ENCODE results near the gene SEZ6L2. TPM values are rescaled to one million over a fixed set of nuclear protein-coding genes. Genes with fewer than 3 reads are reported as not detected.

The SEZ6L2 gene
- total and polyA plus RNA-seq, 12 donors: 0.17 to 1.2 (median 0.70) TPM; not detected in 1

DNA sequence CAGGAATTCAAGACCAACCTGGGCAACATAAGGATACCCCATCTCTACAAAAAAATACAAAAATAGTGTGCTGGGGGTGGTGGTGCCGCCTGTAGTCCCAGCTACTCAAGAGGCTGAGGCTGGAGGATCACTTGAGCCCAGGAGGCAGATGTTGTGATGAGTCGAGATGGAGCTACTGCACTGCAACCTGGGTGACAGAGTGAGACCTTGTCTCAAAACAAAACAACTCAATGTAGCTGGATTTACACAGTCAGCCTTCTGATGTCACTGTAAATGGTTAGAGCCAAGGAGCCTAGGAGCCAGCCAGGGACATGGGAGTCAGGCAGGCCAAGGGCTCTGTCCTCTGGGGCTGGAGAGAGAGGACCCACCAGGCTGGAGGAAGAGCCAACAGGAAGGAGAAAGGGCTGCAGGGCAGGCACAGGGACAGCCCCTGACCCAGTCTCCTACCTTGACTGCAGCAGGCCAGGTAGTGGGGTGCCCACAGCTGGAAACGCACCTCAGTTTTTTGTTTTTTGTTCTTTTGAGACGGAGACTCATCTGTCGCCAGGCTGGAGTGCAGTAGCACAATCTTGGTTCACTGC lies 44.7 kb downstream of the SEZ6L2 start:
- ATAC-seq: no peak

DNA sequence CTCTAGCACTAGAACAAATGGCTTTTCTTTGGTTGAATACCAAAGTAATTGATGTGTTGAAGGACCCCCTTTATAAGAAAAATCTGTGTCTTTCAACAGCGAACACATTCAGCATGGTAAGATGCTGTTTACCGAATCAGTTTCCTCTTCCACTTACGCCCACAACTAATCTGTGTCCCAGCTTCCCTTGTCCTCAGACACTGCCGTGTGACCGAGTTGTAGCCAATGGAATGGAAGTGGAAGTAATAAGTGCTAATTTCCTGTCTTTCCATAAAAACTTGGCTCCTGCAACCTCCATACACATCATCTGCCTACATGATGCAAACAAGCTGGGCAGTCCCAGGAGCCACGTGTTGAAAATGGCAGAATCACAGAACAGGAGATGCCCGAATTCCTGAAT lies 46.7 kb downstream of the SEZ6L2 start:
- Histone ChIP-seq H3K27ac (peak overlapping the region in 9 of 10 donors; percentile 17 to 81 (median 62)), H3K4me1 (peaks cover 0 to 20% (median 0%) of the 10 kb centered on the region in 9 donors), H3K4me3 (peak overlapping the region in 3 of 10 donors; percentile 10 to 29 (median 14)), H3K27me3 (no peaks in the 10 kb centered on the region), H3K9me3 (no peaks in the 10 kb centered on the region), H3K36me3 (peaks cover 0 to 15% (median 1%) of the 10 kb centered on the region in 9 donors)
- peak in 1 of 2 donors; percentile 43 for DNase-seq
- 34 to 41% methylated on average over 7 of the region's 7 CpGs for WGBS, 2 donors
- intact Hi-C loops (cut with DNase I): loop anchor here in 1 of 10 donors (5.0 kb wide), 1 partner anchor 150 kb away; no protein-coding TSS in a partner anchor
- TF ChIP-seq, protein P1, sequence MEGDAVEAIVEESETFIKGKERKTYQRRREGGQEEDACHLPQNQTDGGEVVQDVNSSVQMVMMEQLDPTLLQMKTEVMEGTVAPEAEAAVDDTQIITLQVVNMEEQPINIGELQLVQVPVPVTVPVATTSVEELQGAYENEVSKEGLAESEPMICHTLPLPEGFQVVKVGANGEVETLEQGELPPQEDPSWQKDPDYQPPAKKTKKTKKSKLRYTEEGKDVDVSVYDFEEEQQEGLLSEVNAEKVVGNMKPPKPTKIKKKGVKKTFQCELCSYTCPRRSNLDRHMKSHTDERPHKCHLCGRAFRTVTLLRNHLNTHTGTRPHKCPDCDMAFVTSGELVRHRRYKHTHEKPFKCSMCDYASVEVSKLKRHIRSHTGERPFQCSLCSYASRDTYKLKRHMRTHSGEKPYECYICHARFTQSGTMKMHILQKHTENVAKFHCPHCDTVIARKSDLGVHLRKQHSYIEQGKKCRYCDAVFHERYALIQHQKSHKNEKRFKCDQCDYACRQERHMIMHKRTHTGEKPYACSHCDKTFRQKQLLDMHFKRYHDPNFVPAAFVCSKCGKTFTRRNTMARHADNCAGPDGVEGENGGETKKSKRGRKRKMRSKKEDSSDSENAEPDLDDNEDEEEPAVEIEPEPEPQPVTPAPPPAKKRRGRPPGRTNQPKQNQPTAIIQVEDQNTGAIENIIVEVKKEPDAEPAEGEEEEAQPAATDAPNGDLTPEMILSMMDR (IDR thresholded peaks at IDR 0.05): no peak
- ATAC-seq: peak in 7 of 8 donors; percentile 55 to 85 (median 72)

More for the DNA sequence above, 44.7 kb downstream of the SEZ6L2 start:
- H3K4me3 ChIP-seq: no peak overlapping the region
- whole genome bisulfite sequencing, 2 donors: 89 to 91% methylated on average over 5 of the region's 5 CpGs
- DNase-seq: no peak
- H3K27ac ChIP-seq: no peak overlapping the region
- H3K36me3 ChIP-seq: peaks cover 0 to 20% (median 11%) of the 10 kb centered on the region in 9 donors
- no peaks in the 10 kb centered on the region for H3K9me3 ChIP-seq
- intact Hi-C loops (cut with DNase I): loop anchor here in 2 of 10 donors (5.0 kb wide), 2 partner anchors 152 to 153 kb away; no protein-coding TSS in a partner anchor
- H3K27me3 ChIP-seq: no peaks in the 10 kb centered on the region
- TF ChIP-seq, protein P1 (IDR thresholded peaks at IDR 0.05): no peak
- peaks cover 0 to 17% (median 0%) of the 10 kb centered on the region in 9 donors for H3K4me1 ChIP-seq

DNA sequence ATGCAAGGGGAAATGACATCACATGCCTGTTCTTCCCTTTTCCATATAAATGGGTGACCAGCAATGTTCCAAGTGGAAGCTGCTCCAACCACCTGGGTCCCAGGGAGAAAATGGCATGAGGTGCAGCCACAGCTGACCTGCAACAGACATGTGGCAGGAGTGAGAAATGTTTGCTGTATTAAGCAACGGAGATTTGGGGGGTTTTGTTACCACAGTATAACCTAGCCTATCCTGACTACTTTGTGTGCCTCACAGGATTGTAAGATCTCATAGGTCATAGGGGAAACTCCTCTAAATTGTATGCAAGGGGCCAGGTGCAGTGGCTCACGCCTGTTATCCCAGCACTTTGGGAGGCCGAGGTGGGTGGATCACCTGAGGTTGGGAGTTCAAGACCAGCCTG lies 48.4 kb downstream of the SEZ6L2 start:
- Histone ChIP-seq H3K4me1 (peaks cover 0 to 20% (median 0%) of the 10 kb centered on the region in 9 donors), H3K9me3 (no peaks in the 10 kb centered on the region), H3K4me3 (no peak overlapping the region), H3K27ac (no peak overlapping the region), H3K36me3 (peaks cover 0 to 30% (median 16%) of the 10 kb centered on the region in 9 donors), H3K27me3 (no peaks in the 10 kb centered on the region)
- ATAC-seq (no peak), DNase-seq (no peak)
- intact Hi-C loops (cut with DNase I): loop anchor here in 1 of 10 donors (5.0 kb wide), 1 partner anchor 149 kb away; no protein-coding TSS in a partner anchor
- 91 to 99% methylated on average over 3 of the region's 3 CpGs for WGBS, 2 donors
- TF ChIP-seq, protein P1 (IDR thresholded peaks at IDR 0.05): no peak

DNA sequence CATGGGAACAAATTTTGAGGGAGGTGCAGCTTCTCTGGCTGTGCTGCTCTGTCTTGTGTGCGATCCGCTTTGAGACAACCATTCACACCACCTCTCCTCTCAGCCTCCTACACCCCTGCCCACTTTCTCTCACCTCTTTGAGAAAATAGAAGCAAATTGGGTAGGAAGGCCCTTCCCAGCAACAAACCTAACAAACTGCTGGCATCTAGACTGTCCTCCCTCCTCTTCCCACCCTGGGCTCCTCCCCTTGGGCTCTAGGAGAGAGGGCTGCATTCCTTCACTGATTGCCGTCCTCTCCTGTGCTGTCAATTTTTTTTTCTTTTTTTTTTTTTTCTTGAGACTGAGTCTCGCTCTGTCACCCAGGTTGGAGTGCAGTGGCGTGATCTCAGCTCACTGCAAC lies 49.8 kb downstream of the SEZ6L2 start:
- intact Hi-C loops (cut with DNase I): loop anchor here in 6 of 10 donors (5.0 to 10.0 kb wide), 4 partner anchors 37 to 155 kb away; partner anchors contain the start of gene PRRT2 (in 1 of the 6)

More for the DNA sequence above, 49.8 kb downstream of the SEZ6L2 start:
- DNase-seq (no peak), ATAC-seq (peak in 1 of 8 donors; percentile 20)
- H3K27me3 ChIP-seq: no peaks in the 10 kb centered on the region
- WGBS, 2 donors: 61 to 69% methylated on average over 5 of the region's 5 CpGs
- H3K4me3 ChIP-seq: no peak overlapping the region
- peaks cover 0 to 20% (median 0%) of the 10 kb centered on the region in 9 donors for H3K4me1 ChIP-seq
- H3K36me3 ChIP-seq: peaks cover 0 to 45% (median 30%) of the 10 kb centered on the region in 9 donors
- no peaks in the 10 kb centered on the region for H3K9me3 ChIP-seq
- no peak overlapping the region for H3K27ac ChIP-seq
- TF ChIP-seq, protein P1 (IDR thresholded peaks at IDR 0.05): no peak
